Spleen (tissue), 7 donors: Measurements from ENCODE around the gene OLFM1.

Experiments used
- CTCF ChIP-seq, 11 experiments: fragments of 200-600 bp in 7 of 11; fragments of 450-650 bp in 4 of 11; sonication (generic) in 4 of 11; IDR thresholded peaks in 8 of 11; conservative IDR thresholded peaks in 3 of 11; 1 replicate in 7 of 11; 2 replicates in 4 of 11; pipeline versions ENCODE4 v1.4.0 to v1.8.0; 2016 to 2021; ENCODE audit warnings: antibody characterized with exemption in 11 of 11, inconsistent platforms in 4 of 11, mild to moderate bottlenecking in 1 of 11
- POLR2A ChIP-seq, 3 donors: fragments of 450-650 bp; IDR thresholded peaks; one replicate each; pipeline ENCODE4 v1.5.1; 2017; ENCODE audit warnings: antibody characterized with exemption in 3 of 3, mild to moderate bottlenecking in 1 of 3
- donor health status: DM: no; HTN: no; CAD: no; lungs with moderate emphysema.
- donor health status: DM: no; HTN: no; CAD: no.
- donor health status: DM: no; HTN: no; CAD: no.

GRCh38 chr9:135048046-135048757, 39.3 kb upstream of the OLFM1 start:
- TF ChIP-seq CTCF (IDR thresholded peaks at IDR 0.05 in 8 of 11, conservative IDR thresholded peaks at IDR 0.05 in 3 of 11) = no peak
- TF ChIP-seq POLR2A (IDR thresholded peaks at IDR 0.05) = no peak
